Stimulated activated memory B cell treated with anti-CD40 and anti-IgM and Interleukin-4, amounts not matched to agents 10 μg/mL and 1 μg/mL and 100 μg/mL, for 72 hours (primary cell): Measurements from ENCODE around the gene PSME2.

Experiments
- ATAC-seq: fragments of 150-1000 bp; cut with Tn5 transposase; 2 replicates; pipeline ENCODE4 v1.10.0; 2021
- H3K27ac Mint-ChIP-seq: one replicate; pipeline ENCODE4 v1.8.0; 2022; ENCODE audit warnings: mild to moderate bottlenecking, mixed read lengths
- H3K27me3 Mint-ChIP-seq: one replicate; pipeline ENCODE4 v1.8.0; 2022; ENCODE audit warnings: mixed read lengths
- H3K36me3 Mint-ChIP-seq: one replicate; pipeline ENCODE4 v1.8.0; 2022; ENCODE audit warnings: mixed read lengths
- H3K4me1 Mint-ChIP-seq: one replicate; pipeline ENCODE4 v1.8.0; 2022; ENCODE audit warnings: mixed read lengths
- H3K4me3 Mint-ChIP-seq: one replicate; pipeline ENCODE4 v1.8.0; 2022; ENCODE audit warnings: mild to moderate bottlenecking, moderate library complexity, mixed read lengths
- H3K9me3 Mint-ChIP-seq: one replicate; pipeline ENCODE4 v1.8.0; 2022; ENCODE audit warnings: mixed read lengths

PSME2 gene

GRCh38 chr14:24171422-24172260 is 25.2 kb upstream of the PSME2 start, which contains the start of gene REC8:
TSS of gene REC8 (plus strand) at chr14:24172080. CDS start at chr14:24172553, 473 bp downstream.
- H3K4me1 Mint-ChIP-seq = peaks cover 14% of the 10 kb centered on the region
- peaks cover 42% of the 10 kb centered on the region for H3K36me3 Mint-ChIP-seq
- peak within 1 kb of the TSS; percentile 90 for H3K4me3 Mint-ChIP-seq
- H3K9me3 Mint-ChIP-seq = no peaks in the 10 kb centered on the region
- no peaks in the 10 kb centered on the region for H3K27me3 Mint-ChIP-seq
- peak; percentile 93 for ATAC-seq
- peak within 1 kb of the TSS; percentile 91 for H3K27ac Mint-ChIP-seq

GRCh38 chr14:24167469-24168114 is 21.2 kb upstream of the PSME2 start:
- no peaks in the 10 kb centered on the region for H3K27me3 Mint-ChIP-seq
- no peak overlapping the region for H3K4me3 Mint-ChIP-seq
- H3K9me3 Mint-ChIP-seq = no peaks in the 10 kb centered on the region
- no peak overlapping the region for H3K27ac Mint-ChIP-seq
- H3K4me1 Mint-ChIP-seq = peaks cover 46% of the 10 kb centered on the region
- peaks cover 71% of the 10 kb centered on the region for H3K36me3 Mint-ChIP-seq
- no peak for ATAC-seq

- H3K27me3 Mint-ChIP-seq = no peaks in the 10 kb centered on the region
- peaks cover 83% of the 10 kb centered on the region for H3K36me3 Mint-ChIP-seq
- ATAC-seq = no peak
- H3K4me1 Mint-ChIP-seq = peaks cover 45% of the 10 kb centered on the region
- no peak overlapping the region for H3K4me3 Mint-ChIP-seq
- H3K27ac Mint-ChIP-seq = peak overlapping the region; percentile 36
- H3K9me3 Mint-ChIP-seq = no peaks in the 10 kb centered on the region
Measured at GRCh38 chr14:24165785-24166184, 19.4 kb upstream of the PSME2 start.

GRCh38 chr14:24164518-24164991 is 18.1 kb upstream of the PSME2 start:
- Mint-ChIP-seq H3K36me3 (peaks cover 84% of the 10 kb centered on the region), H3K4me3 (no peak overlapping the region), H3K27me3 (no peaks in the 10 kb centered on the region), H3K9me3 (no peaks in the 10 kb centered on the region), H3K27ac (peak overlapping the region; percentile 24), H3K4me1 (peaks cover 57% of the 10 kb centered on the region)
- no peak for ATAC-seq

- Mint-ChIP-seq H3K9me3 (no peaks in the 10 kb centered on the region), H3K27ac (peak overlapping the region; percentile 90), H3K4me3 (peak overlapping the region; percentile 93), H3K27me3 (no peaks in the 10 kb centered on the region), H3K4me1 (peaks cover 57% of the 10 kb centered on the region), H3K36me3 (peaks cover 84% of the 10 kb centered on the region)
- ATAC-seq = no peak
Measured at GRCh38 chr14:24162093-24162492, 15.7 kb upstream of the PSME2 start.

GRCh38 chr14:24160850-24161804 is 14.7 kb upstream of the PSME2 start, which contains the start of gene IRF9:
TSS of gene IRF9 (plus strand) at chr14:24161265. CDS start at chr14:24162145, 880 bp downstream.
- peaks cover 81% of the 10 kb centered on the region for H3K36me3 Mint-ChIP-seq
- peak; percentile 97 for ATAC-seq
- no peaks in the 10 kb centered on the region for H3K9me3 Mint-ChIP-seq
- H3K27me3 Mint-ChIP-seq = no peaks in the 10 kb centered on the region
- peaks cover 57% of the 10 kb centered on the region for H3K4me1 Mint-ChIP-seq
- H3K27ac Mint-ChIP-seq = peak within 1 kb of the TSS; percentile 90
- H3K4me3 Mint-ChIP-seq = peak within 1 kb of the TSS; percentile 93

- H3K4me1 Mint-ChIP-seq = peaks cover 52% of the 10 kb centered on the region
- no peaks in the 10 kb centered on the region for H3K27me3 Mint-ChIP-seq
- H3K4me3 Mint-ChIP-seq = no peak overlapping the region
- H3K27ac Mint-ChIP-seq = peak overlapping the region; percentile 90
- H3K36me3 Mint-ChIP-seq = peaks cover 81% of the 10 kb centered on the region
- no peaks in the 10 kb centered on the region for H3K9me3 Mint-ChIP-seq
- no peak for ATAC-seq
Measured at GRCh38 chr14:24160499-24160849, 14.1 kb upstream of the PSME2 start.

- H3K4me1 Mint-ChIP-seq = peaks cover 46% of the 10 kb centered on the region
- H3K27me3 Mint-ChIP-seq = no peaks in the 10 kb centered on the region
- H3K9me3 Mint-ChIP-seq = no peaks in the 10 kb centered on the region
- peaks cover 81% of the 10 kb centered on the region for H3K36me3 Mint-ChIP-seq
- no peak overlapping the region for H3K4me3 Mint-ChIP-seq
- ATAC-seq = no peak
- H3K27ac Mint-ChIP-seq = peak overlapping the region; percentile 90
Measured at GRCh38 chr14:24159777-24160498, 13.5 kb upstream of the PSME2 start.

- Mint-ChIP-seq H3K4me1 (peaks cover 22% of the 10 kb centered on the region), H3K9me3 (no peaks in the 10 kb centered on the region), H3K27ac (no peak overlapping the region), H3K4me3 (no peak overlapping the region), H3K36me3 (peaks cover 59% of the 10 kb centered on the region), H3K27me3 (no peaks in the 10 kb centered on the region)
- no peak for ATAC-seq
Measured at GRCh38 chr14:24157331-24157730, 10.9 kb upstream of the PSME2 start.

- Mint-ChIP-seq H3K9me3 (no peaks in the 10 kb centered on the region), H3K27me3 (no peaks in the 10 kb centered on the region), H3K4me1 (peaks cover 17% of the 10 kb centered on the region), H3K4me3 (no peak overlapping the region), H3K27ac (no peak overlapping the region), H3K36me3 (peaks cover 54% of the 10 kb centered on the region)
- no peak for ATAC-seq
Measured at GRCh38 chr14:24156840-24157239, 10.4 kb upstream of the PSME2 start.

- H3K9me3 Mint-ChIP-seq = no peaks in the 10 kb centered on the region
- H3K27ac Mint-ChIP-seq = peak overlapping the region; percentile 43
- H3K36me3 Mint-ChIP-seq = peaks cover 55% of the 10 kb centered on the region
- no peak for ATAC-seq
- H3K27me3 Mint-ChIP-seq = no peaks in the 10 kb centered on the region
- H3K4me3 Mint-ChIP-seq = no peak overlapping the region
- H3K4me1 Mint-ChIP-seq = peaks cover 15% of the 10 kb centered on the region
Measured at GRCh38 chr14:24155100-24155499, 8.7 kb upstream of the PSME2 start.

- Mint-ChIP-seq H3K4me3 (no peak overlapping the region), H3K9me3 (no peaks in the 10 kb centered on the region), H3K36me3 (peaks cover 35% of the 10 kb centered on the region), H3K27ac (no peak overlapping the region), H3K4me1 (peaks cover 31% of the 10 kb centered on the region), H3K27me3 (no peaks in the 10 kb centered on the region)
- ATAC-seq = no peak
Measured at GRCh38 chr14:24151404-24152080, 5.1 kb upstream of the PSME2 start.

GRCh38 chr14:24150993-24151392 is 4.6 kb upstream of the PSME2 start:
- no peaks in the 10 kb centered on the region for H3K27me3 Mint-ChIP-seq
- ATAC-seq = no peak
- no peak overlapping the region for H3K4me3 Mint-ChIP-seq
- no peak overlapping the region for H3K27ac Mint-ChIP-seq
- peaks cover 33% of the 10 kb centered on the region for H3K4me1 Mint-ChIP-seq
- H3K36me3 Mint-ChIP-seq = peaks cover 34% of the 10 kb centered on the region
- H3K9me3 Mint-ChIP-seq = no peaks in the 10 kb centered on the region

GRCh38 chr14:24150567-24150966 is 4.2 kb upstream of the PSME2 start:
- peak overlapping the region; percentile 39 for H3K27ac Mint-ChIP-seq
- H3K4me3 Mint-ChIP-seq = no peak overlapping the region
- no peaks in the 10 kb centered on the region for H3K9me3 Mint-ChIP-seq
- H3K36me3 Mint-ChIP-seq = peaks cover 30% of the 10 kb centered on the region
- H3K27me3 Mint-ChIP-seq = no peaks in the 10 kb centered on the region
- no peak for ATAC-seq
- H3K4me1 Mint-ChIP-seq = peaks cover 37% of the 10 kb centered on the region
